ENCODE measurements around the gene PAK5.

DNA sequence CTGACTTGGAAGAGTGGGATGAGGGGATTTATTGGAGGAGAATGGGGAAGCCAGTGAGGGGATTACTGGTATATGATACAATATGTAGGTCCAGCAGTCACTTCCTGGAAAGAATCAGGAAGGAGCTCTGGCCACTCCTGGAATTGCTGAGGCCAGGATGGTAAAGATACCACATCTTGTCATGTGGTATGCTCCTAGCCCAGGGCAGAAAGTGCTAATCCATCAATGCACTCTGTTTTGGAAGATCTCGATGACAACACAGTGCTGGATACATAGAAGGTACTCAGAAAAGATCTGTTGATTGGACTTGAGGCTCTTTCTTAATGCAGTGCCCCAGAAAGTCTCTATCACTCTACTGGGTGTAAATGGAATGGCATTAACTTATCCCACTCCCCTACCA is 271.9 kb downstream of the PAK5 start:
- TF ChIP-seq POLR2AphosphoS5 (IDR thresholded peaks at IDR 0.05; ENCODE audit: low read depth, low read length) (no peak), POLR2A (IDR thresholded peaks at IDR 0.05; ENCODE audit: low read depth, low read length) (no peak), TAF1 (IDR thresholded peaks at IDR 0.05; ENCODE audit: borderline replicate concordance, low read depth, low read length) (no peak)
